ENCODE measurements around the gene ADAMTS12. TPM values are rescaled to one million over a fixed set of nuclear protein-coding genes. Genes with fewer than 3 reads are reported as not detected.

ADAMTS12 gene
- total RNA-seq, 2 donors from 2014 or later, result 0.43 to 1.7 TPM

GRCh38 chr5:33685873-33686755 is 205.7 kb downstream of the ADAMTS12 start:
- no peaks in the 10 kb centered on the region for H3K27me3 ChIP-seq
- H3K27ac ChIP-seq, result no peak overlapping the region
- no peaks in the 10 kb centered on the region for H3K4me1 ChIP-seq
- no peak for TF ChIP-seq CTCF (IDR thresholded peaks at IDR 0.05)
- no peak for DNase-seq (ENCODE audit: low spot score)
- no peaks in the 10 kb centered on the region for H3K36me3 ChIP-seq
- H3K4me3 ChIP-seq, result no peak overlapping the region
- no peaks in the 10 kb centered on the region for H3K9me3 ChIP-seq

- Histone ChIP-seq H3K4me1 (no peaks in the 10 kb centered on the region), H3K9me3 (no peaks in the 10 kb centered on the region), H3K36me3 (no peaks in the 10 kb centered on the region), H3K27ac (no peak overlapping the region), H3K4me3 (no peak overlapping the region), H3K27me3 (no peaks in the 10 kb centered on the region)
- TF ChIP-seq CTCF (IDR thresholded peaks at IDR 0.05), result no peak
- no peak for DNase-seq (ENCODE audit: low spot score)
These were observed 207.2 kb downstream of the ADAMTS12 start for GRCh38 chr5:33684496-33685159.

- no peak for TF ChIP-seq CTCF (IDR thresholded peaks at IDR 0.05)
These were observed 212.0 kb downstream of the ADAMTS12 start for GRCh38 chr5:33679791-33680190.

GRCh38 chr5:33675958-33676464 is 215.8 kb downstream of the ADAMTS12 start:
- Histone ChIP-seq H3K27ac (no peak overlapping the region), H3K4me3 (no peak overlapping the region), H3K27me3 (no peaks in the 10 kb centered on the region), H3K4me1 (no peaks in the 10 kb centered on the region), H3K36me3 (no peaks in the 10 kb centered on the region), H3K9me3 (no peaks in the 10 kb centered on the region)
- TF ChIP-seq CTCF (IDR thresholded peaks at IDR 0.05), result no peak
- no peak for DNase-seq (ENCODE audit: low spot score)

More at GRCh38 chr5:33679791-33680190, 212.0 kb downstream of the ADAMTS12 start:
- Histone ChIP-seq H3K4me3 (no peak overlapping the region), H3K36me3 (no peaks in the 10 kb centered on the region), H3K27me3 (no peaks in the 10 kb centered on the region), H3K4me1 (no peaks in the 10 kb centered on the region), H3K27ac (no peak overlapping the region), H3K9me3 (no peaks in the 10 kb centered on the region)
- DNase-seq (ENCODE audit: low spot score), result no peak

- no peak for TF ChIP-seq CTCF (IDR thresholded peaks at IDR 0.05)
- no peak overlapping the region for H3K4me3 ChIP-seq
These were observed 220.0 kb downstream of the ADAMTS12 start for GRCh38 chr5:33671700-33672291.

More at GRCh38 chr5:33671700-33672291, 220.0 kb downstream of the ADAMTS12 start:
- no peaks in the 10 kb centered on the region for H3K27me3 ChIP-seq
- DNase-seq (ENCODE audit: low spot score), result no peak
- no peaks in the 10 kb centered on the region for H3K9me3 ChIP-seq
- no peak overlapping the region for H3K27ac ChIP-seq
- no peaks in the 10 kb centered on the region for H3K36me3 ChIP-seq
- H3K4me1 ChIP-seq, result no peaks in the 10 kb centered on the region
